Amygdala (tissue), 56 donors: ENCODE results near the gene PLXNA4.

ENCODE experiments used
- DNase-seq, 56 donors: peaks; one replicate each; lab custom pipeline; 2025; lab: John Stamatoyannopoulos, UW

The PLXNA4 gene

GRCh38 chr7:132373041-132373440, 203.2 kb downstream of the PLXNA4 start:
- DNase-seq, result no peak

GRCh38 chr7:132371948-132372347, 204.3 kb downstream of the PLXNA4 start:
- no peak for DNase-seq

- DNase-seq, result no peak
Measured at GRCh38 chr7:132368246-132368900, 207.9 kb downstream of the PLXNA4 start.

GRCh38 chr7:132367795-132368194, 208.5 kb downstream of the PLXNA4 start:
- DNase-seq, result no peak

GRCh38 chr7:132367004-132367403, 209.3 kb downstream of the PLXNA4 start:
- DNase-seq, result no peak

- no peak for DNase-seq
Measured at GRCh38 chr7:132364226-132364625, 212.0 kb downstream of the PLXNA4 start.

- no peak for DNase-seq
Measured at GRCh38 chr7:132362059-132362458, 214.2 kb downstream of the PLXNA4 start.

GRCh38 chr7:132361146-132361545, 215.1 kb downstream of the PLXNA4 start:
- DNase-seq, result no peak

GRCh38 chr7:132359743-132360142, 216.5 kb downstream of the PLXNA4 start:
- no peak for DNase-seq

- DNase-seq, result no peak
Measured at GRCh38 chr7:132355048-132355447, 221.2 kb downstream of the PLXNA4 start.

- DNase-seq, result no peak
Measured at GRCh38 chr7:132354527-132354926, 221.7 kb downstream of the PLXNA4 start.

GRCh38 chr7:132353936-132354335, 222.3 kb downstream of the PLXNA4 start:
- no peak for DNase-seq

- DNase-seq, result no peak
Measured at GRCh38 chr7:132352800-132353199, 223.5 kb downstream of the PLXNA4 start.

GRCh38 chr7:132351954-132352499, 224.2 kb downstream of the PLXNA4 start:
- DNase-seq, result peak in 2 of 56 donors; percentile 3 to 5

GRCh38 chr7:132350741-132351140, 225.5 kb downstream of the PLXNA4 start:
- DNase-seq, result no peak

GRCh38 chr7:132349075-132349474, 227.2 kb downstream of the PLXNA4 start:
- no peak for DNase-seq

GRCh38 chr7:132348341-132348740, 227.9 kb downstream of the PLXNA4 start:
- DNase-seq, result no peak

GRCh38 chr7:132347858-132348257, 228.4 kb downstream of the PLXNA4 start:
- DNase-seq, result no peak

GRCh38 chr7:132347123-132347522, 229.1 kb downstream of the PLXNA4 start:
- no peak for DNase-seq

GRCh38 chr7:132345543-132346129, 230.6 kb downstream of the PLXNA4 start:
- DNase-seq, result no peak

- no peak for DNase-seq
Measured at GRCh38 chr7:132345030-132345429, 231.2 kb downstream of the PLXNA4 start.

GRCh38 chr7:132343199-132343598, 233.1 kb downstream of the PLXNA4 start:
- DNase-seq, result no peak
